ENCODE measurements around the gene SIRT1. TPM values are rescaled to one million over a fixed set of nuclear protein-coding genes. Genes with fewer than 3 reads are reported as not detected.
"Not testable (repeated sequence)": the region's sequence is repeated elsewhere in the genome, so short reads cannot be mapped to it uniquely, and the experiment has no call there.

SIRT1 gene
- total and polyA plus RNA-seq, 3 donors from 2014 or later: 50.1 to 55.5 (median 50.9) TPM

- TF ChIP-seq CTCF (IDR thresholded peaks at IDR 0.05): no peak
- TF ChIP-seq POLR2A (IDR thresholded peaks at IDR 0.05): no peak
Observed at GRCh38 chr10:67959839-67960476, 75.5 kb downstream of the SIRT1 start.

GRCh38 chr10:67965456-67965855, 81.0 kb downstream of the SIRT1 start:
- Histone ChIP-seq H3K27ac (no peak overlapping the region), H3K4me1 (no peaks in the 10 kb centered on the region), H3K27me3 (no peaks in the 10 kb centered on the region), H3K36me3 (ENCODE audit: low read depth, missing control alignments) (no peaks in the 10 kb centered on the region), H3K4me3 (no peak overlapping the region), H3K9me3 (no peaks in the 10 kb centered on the region)
- intact Hi-C loops (cut with DNase I; ENCODE audit: low total_unique reads): no loop called here
- TF ChIP-seq CTCF (IDR thresholded peaks at IDR 0.05) (no peak), POLR2A (IDR thresholded peaks at IDR 0.05) (no peak)
- 95 to 97% methylated on average over 2 of the region's 2 CpGs for WGBS, 2 donors
- DNase-seq: no peak

More at GRCh38 chr10:67959839-67960476, 75.5 kb downstream of the SIRT1 start:
- H3K27me3 ChIP-seq: no peaks in the 10 kb centered on the region
- no peaks in the 10 kb centered on the region for H3K4me1 ChIP-seq
- DNase-seq: no peak
- H3K36me3 ChIP-seq (ENCODE audit: low read depth, missing control alignments): no peaks in the 10 kb centered on the region
- intact Hi-C loops (cut with DNase I; ENCODE audit: low total_unique reads): no loop called here
- H3K27ac ChIP-seq: no peak overlapping the region
- WGBS, 2 donors: 90 to 91% methylated on average over 8 of the region's 8 CpGs
- H3K4me3 ChIP-seq: no peak overlapping the region
- no peaks in the 10 kb centered on the region for H3K9me3 ChIP-seq

- DNase-seq; H3K27ac ChIP-seq; H3K4me3 ChIP-seq; H3K36me3 ChIP-seq (ENCODE audit: low read depth, missing control alignments); H3K9me3 ChIP-seq; intact Hi-C loops (cut with DNase I; ENCODE audit: low total_unique reads); H3K4me1 ChIP-seq; H3K27me3 ChIP-seq: not testable (repeated sequence)
- 92 to 96% methylated on average over 4 of the region's 4 CpGs for WGBS, 2 donors
Observed at GRCh38 chr10:67966035-67966434, 81.6 kb downstream of the SIRT1 start.

Small RNA genes within 50 kb of the gene (small RNA-seq; reads per million reads assigned to genes)
- 0 reads per million in 2 donors for gene RNU6-523P

Other genes starting within 250 kb of the SIRT1 start
- gene CTNNA3, start 188.5 kb upstream of the SIRT1 start, total RNA-seq: 10 to 100 TPM; 18.3 to 19.4 TPM
- gene CTNNA3, start 188.5 kb upstream of the SIRT1 start, polyA plus RNA-seq (ENCODE audit: insufficient read depth, low read depth, low replicate concordance): 17.8 TPM
- gene DNAJC12, start 46.5 kb upstream of the SIRT1 start, total RNA-seq: 10 to 100 TPM; 22.5 to 23.3 TPM
- gene DNAJC12, start 46.5 kb upstream of the SIRT1 start, polyA plus RNA-seq (ENCODE audit: insufficient read depth, low read depth, low replicate concordance): 16.0 TPM
- 10 to 100 TPM; 67.3 to 79.1 TPM for gene HERC4, start 190.6 kb downstream of the SIRT1 start, total RNA-seq
- 30.5 TPM for gene HERC4, start 190.6 kb downstream of the SIRT1 start, polyA plus RNA-seq (ENCODE audit: insufficient read depth, low read depth, low replicate concordance)
- gene MYPN, start 224.8 kb downstream of the SIRT1 start, total RNA-seq: 1 to 10 TPM; 1.5 to 1.8 TPM
- gene MYPN, start 224.8 kb downstream of the SIRT1 start, polyA plus RNA-seq (ENCODE audit: insufficient read depth, low read depth, low replicate concordance): 2.3 TPM

Data from testis (tissue), 3 donors.